ENCODE data around the gene LPIN1. TPM values are rescaled to one million over a fixed set of nuclear protein-coding genes. Genes with fewer than 3 reads are reported as not detected.
A peak's percentile ranks its signal among the peaks of the same experiment; 100 is the strongest.

Gene LPIN1
- total RNA-seq, 3 donors from 2014 or later = 30.3 to 40.0 (median 34.1) TPM

DNA sequence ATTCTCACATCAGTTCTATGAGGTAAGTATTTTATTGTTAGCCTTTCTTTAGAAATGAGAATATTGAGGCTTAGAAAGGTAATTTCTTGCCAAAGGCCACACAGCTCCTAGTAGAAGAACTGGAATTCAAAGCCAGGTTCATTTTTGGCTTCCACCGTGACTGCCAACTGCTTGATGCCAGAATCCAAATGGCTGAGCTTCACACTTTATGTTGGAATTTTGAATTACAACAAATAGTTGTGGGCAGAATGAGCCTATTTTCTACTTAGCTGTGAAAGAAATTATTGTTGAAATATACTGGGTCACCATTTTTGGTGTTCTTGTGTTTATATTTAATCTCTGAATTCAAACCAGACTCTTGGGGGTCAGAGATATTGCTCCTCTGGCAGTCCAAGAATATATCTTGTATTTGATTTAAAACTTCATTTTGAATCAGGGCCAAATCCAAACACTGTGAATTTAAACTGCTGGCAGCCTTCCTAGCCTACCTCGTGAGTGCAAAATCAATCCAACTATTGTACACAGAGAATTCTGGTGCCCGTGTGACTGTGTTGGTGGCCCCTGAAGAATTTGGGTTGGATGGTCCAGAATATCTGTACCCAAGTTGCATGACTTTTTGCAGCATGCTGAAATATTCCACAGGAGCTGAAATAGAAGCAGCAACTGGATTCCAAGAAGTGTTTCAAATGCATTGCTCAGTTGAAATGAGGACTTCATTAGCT lies 35.6 kb upstream of the LPIN1 start:
- Mint-ChIP-seq H3K9me3 (no peaks in the 10 kb centered on the region), H3K27me3 (ENCODE audit: low read depth) (peaks cover 2% of the 10 kb centered on the region)
- no peak for DNase-seq

DNA sequence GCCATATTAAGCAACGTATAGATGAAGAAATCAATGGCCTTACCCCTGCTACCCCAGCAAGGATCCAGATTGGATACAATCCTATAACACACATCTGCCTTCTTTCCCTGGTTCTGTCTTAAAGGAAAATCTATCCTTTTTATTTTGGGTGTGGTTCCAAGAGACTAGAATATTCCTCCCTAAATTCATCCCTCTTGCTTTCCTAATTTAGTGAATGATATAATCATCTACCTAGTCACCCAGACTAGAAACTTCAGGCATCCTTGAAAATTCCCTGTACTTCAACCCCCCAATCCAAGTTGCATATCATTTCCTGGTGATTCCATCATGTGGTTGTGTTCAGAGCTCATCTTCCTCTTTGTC lies 35.1 kb upstream of the LPIN1 start:
- no peak for ATAC-seq
- peaks cover 3% of the 10 kb centered on the region for H3K27me3 Mint-ChIP-seq (ENCODE audit: low read depth)
- H3K4me3 Mint-ChIP-seq = no peak overlapping the region
- no peaks in the 10 kb centered on the region for H3K9me3 Mint-ChIP-seq
- no peak for DNase-seq
- H3K36me3 Mint-ChIP-seq (ENCODE audit: insufficient read depth) = no peaks in the 10 kb centered on the region
- no peaks in the 10 kb centered on the region for H3K4me1 Mint-ChIP-seq (ENCODE audit: low read depth)

More for the DNA sequence above, 35.6 kb upstream of the LPIN1 start:
- no peak overlapping the region for H3K4me3 Mint-ChIP-seq
- no peak for ATAC-seq
- H3K36me3 Mint-ChIP-seq (ENCODE audit: insufficient read depth) = no peaks in the 10 kb centered on the region
- no peaks in the 10 kb centered on the region for H3K4me1 Mint-ChIP-seq (ENCODE audit: low read depth)

- DNase-seq = no peak
- ATAC-seq = no peak
- H3K9me3 Mint-ChIP-seq = no peaks in the 10 kb centered on the region
- peaks cover 5% of the 10 kb centered on the region for H3K27me3 Mint-ChIP-seq (ENCODE audit: low read depth)
- H3K36me3 Mint-ChIP-seq (ENCODE audit: insufficient read depth) = no peaks in the 10 kb centered on the region
- no peak overlapping the region for H3K4me3 Mint-ChIP-seq
- H3K4me1 Mint-ChIP-seq (ENCODE audit: low read depth) = peaks cover under 1% of the 10 kb centered on the region
Measured at GRCh38 chr2:11711751-11712150, 34.7 kb upstream of the LPIN1 start.

GRCh38 chr2:11712866-11713265 lies 33.6 kb upstream of the LPIN1 start:
- Mint-ChIP-seq H3K9me3 (no peaks in the 10 kb centered on the region), H3K4me3 (no peak overlapping the region), H3K27me3 (ENCODE audit: low read depth) (peaks cover 9% of the 10 kb centered on the region), H3K36me3 (ENCODE audit: insufficient read depth) (no peaks in the 10 kb centered on the region), H3K4me1 (ENCODE audit: low read depth) (peaks cover 1% of the 10 kb centered on the region)
- ATAC-seq (no peak), DNase-seq (no peak)

GRCh38 chr2:11713815-11714214 lies 32.6 kb upstream of the LPIN1 start:
- ATAC-seq = no peak
- no peak for DNase-seq
- Mint-ChIP-seq H3K4me3 (no peak overlapping the region), H3K9me3 (no peaks in the 10 kb centered on the region), H3K36me3 (ENCODE audit: insufficient read depth) (no peaks in the 10 kb centered on the region), H3K27me3 (ENCODE audit: low read depth) (peaks cover 14% of the 10 kb centered on the region), H3K4me1 (ENCODE audit: low read depth) (peaks cover 1% of the 10 kb centered on the region)

- Mint-ChIP-seq H3K27me3 (ENCODE audit: low read depth) (peaks cover 25% of the 10 kb centered on the region), H3K9me3 (no peaks in the 10 kb centered on the region), H3K4me1 (ENCODE audit: low read depth) (peaks cover 8% of the 10 kb centered on the region), H3K4me3 (no peak overlapping the region), H3K36me3 (ENCODE audit: insufficient read depth) (no peaks in the 10 kb centered on the region)
- ATAC-seq (no peak), DNase-seq (no peak)
Measured at GRCh38 chr2:11715987-11716652, 30.3 kb upstream of the LPIN1 start.

- peaks cover 25% of the 10 kb centered on the region for H3K27me3 Mint-ChIP-seq (ENCODE audit: low read depth)
- DNase-seq (no peak), ATAC-seq (no peak)
- H3K36me3 Mint-ChIP-seq (ENCODE audit: insufficient read depth) = no peaks in the 10 kb centered on the region
- H3K4me3 Mint-ChIP-seq = no peak overlapping the region
- no peaks in the 10 kb centered on the region for H3K9me3 Mint-ChIP-seq
- H3K4me1 Mint-ChIP-seq (ENCODE audit: low read depth) = peaks cover 8% of the 10 kb centered on the region
Measured at GRCh38 chr2:11716689-11717321, 29.6 kb upstream of the LPIN1 start.

- Mint-ChIP-seq H3K9me3 (no peaks in the 10 kb centered on the region), H3K4me3 (no peak overlapping the region), H3K36me3 (ENCODE audit: insufficient read depth) (no peaks in the 10 kb centered on the region), H3K27me3 (ENCODE audit: low read depth) (peaks cover 25% of the 10 kb centered on the region), H3K4me1 (ENCODE audit: low read depth) (peaks cover 8% of the 10 kb centered on the region)
- DNase-seq = no peak
- no peak for ATAC-seq
Measured at GRCh38 chr2:11717623-11718022, 28.8 kb upstream of the LPIN1 start.

DNA sequence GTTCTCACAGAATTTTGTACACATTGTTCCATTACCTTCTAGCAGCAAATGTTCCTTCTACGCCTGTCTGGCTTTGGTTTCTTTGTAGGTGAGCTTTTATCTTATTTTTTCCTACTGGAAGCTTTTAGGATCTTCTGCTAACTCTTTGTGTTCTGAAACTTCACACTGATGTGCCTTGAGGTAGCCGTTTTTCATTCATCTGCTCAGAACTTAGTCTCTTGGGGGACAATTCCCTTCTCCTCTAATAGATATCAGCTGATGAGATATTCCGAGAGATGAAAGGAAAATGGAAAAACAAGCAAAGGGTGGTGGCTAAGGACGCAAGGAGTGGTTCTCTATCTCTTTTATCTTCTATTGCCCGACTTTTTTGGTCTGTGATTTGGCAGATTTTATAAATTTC lies 27.8 kb upstream of the LPIN1 start:
- H3K27me3 Mint-ChIP-seq (ENCODE audit: low read depth) = peaks cover 25% of the 10 kb centered on the region
- H3K9me3 Mint-ChIP-seq = no peaks in the 10 kb centered on the region
- no peak overlapping the region for H3K4me3 Mint-ChIP-seq
- no peak for ATAC-seq
- H3K4me1 Mint-ChIP-seq (ENCODE audit: low read depth) = peaks cover 8% of the 10 kb centered on the region
- no peaks in the 10 kb centered on the region for H3K36me3 Mint-ChIP-seq (ENCODE audit: insufficient read depth)
- DNase-seq = no peak

DNA sequence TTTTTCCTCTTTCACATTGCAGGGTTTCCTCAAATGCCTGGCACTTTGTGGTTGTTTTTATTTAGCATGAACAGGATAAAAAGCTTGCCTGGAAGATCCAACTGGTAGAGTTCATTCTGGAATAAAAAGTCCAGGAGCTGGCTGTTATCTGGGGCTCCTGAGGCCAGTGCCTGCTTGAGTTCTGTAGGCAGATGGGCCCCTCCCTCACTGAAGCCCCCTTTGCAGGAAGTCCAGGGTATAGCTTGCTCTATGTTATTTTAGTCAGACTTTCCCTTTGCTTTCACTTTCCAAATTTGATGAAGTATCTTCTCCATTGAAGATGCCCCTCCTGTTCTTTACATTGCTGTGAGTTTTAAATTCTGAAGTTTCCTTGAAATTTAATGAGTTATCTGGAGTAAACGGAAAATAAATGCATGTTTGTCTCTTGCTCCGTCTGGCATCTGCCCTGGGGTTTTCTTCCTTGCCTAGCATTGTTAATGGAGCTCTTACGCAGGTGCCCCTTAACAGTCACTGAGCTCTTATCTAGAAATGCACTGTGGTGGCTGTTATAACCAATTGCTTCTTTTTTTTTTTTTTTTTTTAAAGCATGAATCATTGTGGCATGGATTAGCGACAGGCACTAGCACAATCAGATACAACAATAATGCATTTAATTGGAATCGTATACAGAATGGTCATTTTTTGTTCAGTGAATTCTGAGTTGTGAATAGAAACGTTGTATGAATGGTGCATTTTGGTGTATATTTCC lies 27.0 kb upstream of the LPIN1 start:
- Mint-ChIP-seq H3K9me3 (no peaks in the 10 kb centered on the region), H3K27me3 (ENCODE audit: low read depth) (peaks cover 30% of the 10 kb centered on the region), H3K36me3 (ENCODE audit: insufficient read depth) (no peaks in the 10 kb centered on the region), H3K4me3 (peak overlapping the region; percentile 4), H3K4me1 (ENCODE audit: low read depth) (peaks cover 8% of the 10 kb centered on the region)
- DNase-seq (no peak), ATAC-seq (peak; percentile 55 to 56)

DNA sequence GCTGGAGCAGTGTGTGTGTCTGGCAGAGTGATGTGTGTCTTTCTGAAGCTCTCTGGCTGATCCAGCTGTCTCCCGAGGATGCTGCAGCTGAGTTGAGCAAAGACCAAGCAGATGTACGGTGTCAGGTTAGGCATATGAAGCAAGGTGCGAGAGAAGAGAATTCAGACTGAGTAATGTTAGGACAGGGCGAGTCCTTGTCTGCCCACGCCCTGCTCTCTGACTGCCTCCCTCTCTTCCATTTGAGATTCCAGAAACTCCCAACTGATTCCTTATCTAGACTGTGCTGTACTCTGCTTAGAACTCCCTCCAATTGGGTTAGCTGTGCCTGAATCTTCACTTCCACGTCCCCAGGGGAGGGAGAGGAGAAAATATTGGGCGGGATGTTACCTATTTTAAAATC lies 25.7 kb upstream of the LPIN1 start:
- Mint-ChIP-seq H3K9me3 (no peaks in the 10 kb centered on the region), H3K36me3 (ENCODE audit: insufficient read depth) (no peaks in the 10 kb centered on the region), H3K27me3 (ENCODE audit: low read depth) (peaks cover 28% of the 10 kb centered on the region), H3K4me1 (ENCODE audit: low read depth) (peaks cover 8% of the 10 kb centered on the region), H3K4me3 (no peak overlapping the region)
- DNase-seq = no peak
- ATAC-seq = no peak

- Mint-ChIP-seq H3K36me3 (ENCODE audit: insufficient read depth) (no peaks in the 10 kb centered on the region), H3K9me3 (no peaks in the 10 kb centered on the region), H3K4me1 (ENCODE audit: low read depth) (peaks cover 7% of the 10 kb centered on the region), H3K4me3 (no peak overlapping the region), H3K27me3 (ENCODE audit: low read depth) (peaks cover 24% of the 10 kb centered on the region)
- ATAC-seq (no peak), DNase-seq (no peak)
Measured at GRCh38 chr2:11722292-11723060, 24.0 kb upstream of the LPIN1 start.

GRCh38 chr2:11723061-11723371 lies 23.4 kb upstream of the LPIN1 start:
- no peak for DNase-seq
- peaks cover 20% of the 10 kb centered on the region for H3K27me3 Mint-ChIP-seq (ENCODE audit: low read depth)
- no peak overlapping the region for H3K4me3 Mint-ChIP-seq
- peaks cover 7% of the 10 kb centered on the region for H3K4me1 Mint-ChIP-seq (ENCODE audit: low read depth)
- ATAC-seq = no peak
- H3K9me3 Mint-ChIP-seq = no peaks in the 10 kb centered on the region
- no peaks in the 10 kb centered on the region for H3K36me3 Mint-ChIP-seq (ENCODE audit: insufficient read depth)

- ATAC-seq (no peak), DNase-seq (no peak)
- Mint-ChIP-seq H3K9me3 (no peaks in the 10 kb centered on the region), H3K36me3 (ENCODE audit: insufficient read depth) (no peaks in the 10 kb centered on the region), H3K4me3 (no peak overlapping the region), H3K4me1 (ENCODE audit: low read depth) (peaks cover 6% of the 10 kb centered on the region), H3K27me3 (ENCODE audit: low read depth) (peaks cover 16% of the 10 kb centered on the region)
Measured at GRCh38 chr2:11724151-11724550, 22.3 kb upstream of the LPIN1 start.

All from activated T-cell treated with anti-CD3 and anti-CD28 coated beads, Interleukin-2, amount 50 U/mL, for 4 hours (primary cell).